Fibroblast of lung (primary cell): ENCODE data around the gene GCK.

Experiments used
- CTCF ChIP-seq, 2 donors: IDR thresholded peaks in 1 of 2; conservative IDR thresholded peaks in 1 of 2; 1 replicate in 1 of 2; 2 replicates in 1 of 2; pipeline ENCODE4 v1.5.1; 2011 to 2012; ENCODE audit warnings: low read length in 2 of 2, control low read depth in 1 of 2, inconsistent platforms in 1 of 2, low read depth in 1 of 2, mild to moderate bottlenecking in 1 of 2
- EZH2 ChIP-seq: IDR thresholded peaks from 2 replicates; pipeline ENCODE4 v1.5.1; 2012; ENCODE audit warnings: low read length, control low read depth, mild to moderate bottlenecking; ENCODE audit errors: missing control alignments

GRCh38 chr7:44172352-44172751 is 16.9 kb downstream of the GCK start:
- TF ChIP-seq CTCF (conservative IDR thresholded peaks at IDR 0.05 in 1 of 2, IDR thresholded peaks at IDR 0.05 in 1 of 2; ENCODE audit: low read depth in 1 of 2, low read length in 2 of 2) (no peak), EZH2 (no peak)
